ENCODE data around the gene UBXN6.

The UBXN6 gene

GRCh38 chr19:4457654-4458395 lies at the start of gene UBXN6:
Gene UBXN6 (minus strand): TSS chr19:4457794. CDS start chr19:4457697, 97 bp downstream.
- DNase-seq (ENCODE audit: low spot score), result peak; percentile 97

GRCh38 chr19:4507150-4507452 lies 49.5 kb upstream of the UBXN6 start:
- DNase-seq (ENCODE audit: low spot score), result no peak

- DNase-seq (ENCODE audit: low spot score), result peak; percentile 71
Measured at GRCh38 chr19:4506449-4507149, 49.0 kb upstream of the UBXN6 start.

- no peak for DNase-seq (ENCODE audit: low spot score)
Measured at GRCh38 chr19:4505570-4506448, 48.2 kb upstream of the UBXN6 start.

GRCh38 chr19:4504891-4505569 lies 47.4 kb upstream of the UBXN6 start:
- DNase-seq (ENCODE audit: low spot score), result no peak

GRCh38 chr19:4504297-4504701 lies 46.7 kb upstream of the UBXN6 start:
- no peak for DNase-seq (ENCODE audit: low spot score)

GRCh38 chr19:4503825-4504170 lies 46.2 kb upstream of the UBXN6 start:
- no peak for DNase-seq (ENCODE audit: low spot score)

GRCh38 chr19:4503132-4503824 lies 45.7 kb upstream of the UBXN6 start:
- no peak for DNase-seq (ENCODE audit: low spot score)

GRCh38 chr19:4502282-4503131 lies 44.9 kb upstream of the UBXN6 start:
- DNase-seq (ENCODE audit: low spot score), result no peak

GRCh38 chr19:4501691-4502090 lies 44.1 kb upstream of the UBXN6 start:
- DNase-seq (ENCODE audit: low spot score), result no peak

GRCh38 chr19:4500841-4501591 lies 43.4 kb upstream of the UBXN6 start:
- DNase-seq (ENCODE audit: low spot score), result no peak

GRCh38 chr19:4499855-4500254 lies 42.3 kb upstream of the UBXN6 start:
- DNase-seq (ENCODE audit: low spot score), result no peak

- no peak for DNase-seq (ENCODE audit: low spot score)
Measured at GRCh38 chr19:4499318-4499717, 41.7 kb upstream of the UBXN6 start.

- DNase-seq (ENCODE audit: low spot score), result no peak
Measured at GRCh38 chr19:4498694-4499093, 41.1 kb upstream of the UBXN6 start.

GRCh38 chr19:4497770-4498389 lies 40.3 kb upstream of the UBXN6 start:
- DNase-seq (ENCODE audit: low spot score), result no peak

GRCh38 chr19:4496304-4496703 lies 38.7 kb upstream of the UBXN6 start:
- no peak for DNase-seq (ENCODE audit: low spot score)

GRCh38 chr19:4495471-4495870 lies 37.9 kb upstream of the UBXN6 start:
- DNase-seq (ENCODE audit: low spot score), result no peak

- no peak for DNase-seq (ENCODE audit: low spot score)
Measured at GRCh38 chr19:4494691-4495064, 37.1 kb upstream of the UBXN6 start.

- DNase-seq (ENCODE audit: low spot score), result no peak
Measured at GRCh38 chr19:4493929-4494690, 36.5 kb upstream of the UBXN6 start.
